Endothelial cell of umbilical vein (primary cell): ENCODE data around the gene CTSL. TPM values are rescaled to one million over a fixed set of nuclear protein-coding genes. Genes with fewer than 3 reads are reported as not detected.

Source experiments
- BruUV-seq: library from RNA; stranded (reverse); fragments of 400-500 nt; replicated peaks from 2 replicates; lab custom pipeline; 2021; lab: Mats Ljungman, UMichigan
- CTCF ChIA-PET: fragments of 300-600, 350-600 bp; sonication (Branson Sonifier 250); formaldehyde crosslinking; loops from one replicate; lab custom pipeline; 2021; ENCODE audit warnings: antibody characterized with exemption, inconsistent platforms; lab: Charles Lee
- POLR2A ChIA-PET: fragments of 300-600, 350-600 bp; sonication (Branson Sonifier 250); formaldehyde crosslinking; loops from one replicate; lab custom pipeline; 2021; ENCODE audit warnings: antibody characterized with exemption, inconsistent platforms; lab: Charles Lee
- DNase-seq: peaks from one replicate; pipeline ENCODE4 v3.0.0-alpha.2; 2011; ENCODE audit warnings: low read depth, low spot score
- FAIRE-seq: peaks from 2 replicates; lab custom pipeline; 2011; peaks lifted over from hg19 to GRCh38; lab: Jason Lieb, UNC
- H2AFZ ChIP-seq: 2 replicates; pipeline ENCODE4 v1.6.0; 2012; ENCODE audit warnings: low read depth, low read length, control low read depth, inconsistent platforms
- H3K27ac ChIP-seq: 2 replicates; pipeline ENCODE4 v1.5.1; 2011; ENCODE audit warnings: low read depth, mild to moderate bottlenecking, control low read depth, low read length, moderate library complexity; ENCODE audit not compliant: insufficient read depth
- H3K27me3 ChIP-seq, 2 experiments: 2 replicates each; pipeline versions ENCODE4 v1.6.0 to v1.6.1; 2011; ENCODE audit warnings: low read length in 2 of 2, mixed read lengths in 1 of 2; ENCODE audit not compliant: control insufficient read depth in 2 of 2, insufficient read depth in 2 of 2
- H3K36me3 ChIP-seq, 2 experiments: 2 replicates in 1 of 2; 3 replicates in 1 of 2; pipeline ENCODE4 v1.5.1; 2011; ENCODE audit warnings: low read length in 2 of 2, mild to moderate bottlenecking in 1 of 2, moderate library complexity in 1 of 2; ENCODE audit not compliant: control insufficient read depth in 2 of 2, insufficient read depth in 2 of 2; ENCODE audit errors: extremely low read depth in 1 of 2
- H3K4me1 ChIP-seq: 3 replicates; pipeline ENCODE4 v1.5.1; 2011; ENCODE audit warnings: mild to moderate bottlenecking, low read length; ENCODE audit not compliant: control insufficient read depth, insufficient read depth; ENCODE audit errors: extremely low read depth
- H3K4me2 ChIP-seq: 2 replicates; pipeline ENCODE4 v1.6.1; 2011; ENCODE audit warnings: low read length, control low read depth, mixed read lengths; ENCODE audit not compliant: insufficient read depth
- H3K4me3 ChIP-seq, 3 experiments: fragments of 200-600 bp in 1 of 3; sonication (generic), shearing (Covaris generic) in 1 of 3; replicated peaks in 1 of 3; 2 replicates each; pipeline ENCODE4 v1.5.1; 2011 to 2016; ENCODE audit warnings: control low read depth in 3 of 3, low read length in 3 of 3, mild to moderate bottlenecking in 2 of 3, inconsistent platforms in 1 of 3, low read depth in 1 of 3, moderate library complexity in 1 of 3; ENCODE audit not compliant: insufficient read depth in 1 of 3
- H3K79me2 ChIP-seq: 2 replicates; pipeline ENCODE4 v1.6.0; 2012; ENCODE audit warnings: low read length, inconsistent platforms; ENCODE audit not compliant: control insufficient read depth, insufficient read depth
- H3K9ac ChIP-seq: replicated peaks from 2 replicates; pipeline ENCODE3; 2011; ENCODE audit warnings: low read length, control low read depth; ENCODE audit not compliant: insufficient read depth; ENCODE audit errors: extremely low read depth
- H3K9me1 ChIP-seq: replicated peaks from 3 replicates; pipeline ENCODE4 v1.6.0; 2011; ENCODE audit warnings: mild to moderate bottlenecking, low read length; ENCODE audit not compliant: control insufficient read depth, insufficient read depth; ENCODE audit errors: extremely low read depth
- H3K9me3 ChIP-seq: replicated peaks from 2 replicates; pipeline ENCODE4 v1.5.1; 2012; ENCODE audit warnings: low read length, inconsistent platforms; ENCODE audit not compliant: control insufficient read depth, insufficient read depth
- H4K20me1 ChIP-seq: replicated peaks from 2 replicates; pipeline ENCODE3; 2011; ENCODE audit warnings: mild to moderate bottlenecking, low read length; ENCODE audit not compliant: control insufficient read depth, insufficient read depth; ENCODE audit errors: extremely low read depth
- CTCF ChIP-seq, 2 donors: IDR thresholded peaks; 1 replicate in 1 of 2; 2 replicates in 1 of 2; pipeline ENCODE4 v1.5.1; 2011; ENCODE audit warnings: low read length in 2 of 2, mild to moderate bottlenecking in 2 of 2, moderate library complexity in 2 of 2, control low read depth in 1 of 2, inconsistent platforms in 1 of 2, low read depth in 1 of 2; ENCODE audit not compliant: insufficient read depth in 1 of 2; ENCODE audit errors: extremely low read depth in 1 of 2
- EZH2 ChIP-seq: IDR thresholded peaks from 2 replicates; pipeline ENCODE4 v1.6.1; 2012; ENCODE audit warnings: borderline replicate concordance, low read depth, mild to moderate bottlenecking, moderate library complexity, low read length, inconsistent platforms; ENCODE audit not compliant: severe bottlenecking
- GATA2 ChIP-seq: IDR thresholded peaks from 2 replicates; pipeline ENCODE4 v1.7.0; 2011; ENCODE audit warnings: low read depth, mild to moderate bottlenecking, moderate library complexity, mixed read lengths, low read length; ENCODE audit not compliant: insufficient read length, insufficient read depth
- JUN ChIP-seq: IDR thresholded peaks from 2 replicates; pipeline ENCODE4 v1.6.1; 2011; ENCODE audit warnings: borderline replicate concordance, low read depth; ENCODE audit not compliant: insufficient read length, insufficient read depth
- MAX ChIP-seq: IDR thresholded peaks from 2 replicates; pipeline ENCODE4 v1.6.1; 2011; ENCODE audit not compliant: insufficient read depth, insufficient read length
- MYC ChIP-seq: IDR thresholded peaks from one replicate; pipeline ENCODE4 v1.6.1; 2011; ENCODE audit warnings: mild to moderate bottlenecking, low read depth, low read length
- dilution Hi-C: fragments of 300-500 bp; cut with MboI; formaldehyde crosslinking; loops from one replicate; pipeline ENCODE4 v1.15.0; 2019; ENCODE audit warnings: low sequenced_read_pairs; ENCODE audit not compliant: extremely low pct_ligation_motif_present
- intact Hi-C: fragments of 100-400 bp; cut with micrococcal nuclease; formaldehyde crosslinking; loops from one replicate; pipeline ENCODE4 v1.10.0; 2022
- polyA plus RNA-seq, 4 experiments: library from polyadenylated mRNA; depleted of rRNA in 3 of 4; stranded (reverse) in 3 of 4; unstranded in 1 of 4; fragments of >200 nt; gene quantifications; 2 replicates each; pipeline versions ENCODE4 v1.2.1 to v1.2.3, GENCODE V29; 2011 to 2012; ENCODE audit warnings: missing spikeins in 1 of 4
- total RNA-seq: library from RNA; stranded (reverse); gene quantifications from 2 replicates; pipeline ENCODE4 v1.2.3, GENCODE V29; 2021

The CTSL gene
- total and polyA plus RNA-seq, 2 donors (not counting 3 experiments of a cell fraction or from before 2014, with no cell fraction given): 98.4 to 107 TPM

GRCh38 chr9:87770616-87771315, 44.8 kb downstream of the CTSL start:
- no peak overlapping the region for H3K4me2 ChIP-seq
- dilution Hi-C loops (no loop called here), intact Hi-C loops (no loop called here)
- no TSS peak for BruUV-seq
- TF ChIP-seq JUN (no peak), MAX (no peak), GATA2 (no peak), MYC (no peak), EZH2 (no peak), CTCF (IDR thresholded peaks at IDR 0.05; ENCODE audit: extremely low read depth in 1 of 2, insufficient read depth in 1 of 2, low read depth in 1 of 2, low read length in 2 of 2) (no peak)
- no peak overlapping the region for H3K27ac ChIP-seq
- POLR2A ChIA-PET: no interaction called here
- H2AFZ ChIP-seq: no peak overlapping the region
- no peaks in the 10 kb centered on the region for H3K36me3 ChIP-seq
- H3K27me3 ChIP-seq: peaks cover 0 to 5% of the 10 kb centered on the region in 2 experiments
- no peak for FAIRE-seq
- H3K4me3 ChIP-seq: no peak overlapping the region
- no peak for DNase-seq
- H3K9me1 ChIP-seq: no peaks in the 10 kb centered on the region
- H3K9me3 ChIP-seq: no peaks in the 10 kb centered on the region
- CTCF ChIA-PET: no interaction called here
- no peak overlapping the region for H3K9ac ChIP-seq
- H4K20me1 ChIP-seq: no peaks in the 10 kb centered on the region
- H3K4me1 ChIP-seq: no peaks in the 10 kb centered on the region
- no peaks in the 10 kb centered on the region for H3K79me2 ChIP-seq
